Liver (tissue), 2 donors: ENCODE data around the gene VSIG10.

ENCODE experiments used
- CTCF ChIP-seq: fragments of 150-350 bp; IDR thresholded peaks from 2 replicates; pipeline ENCODE4 v1.5.1; 2017; ENCODE audit warnings: improper control_type of control experiment, low read depth, low read length; ENCODE audit not compliant: missing input control
- FOXA1 ChIP-seq: IDR thresholded peaks from 2 replicates; pipeline ENCODE4 v1.6.1; 2016; ENCODE audit warnings: antibody characterized with exemption
- YY1 ChIP-seq: IDR thresholded peaks from 2 replicates; pipeline ENCODE4 v1.6.1; 2016; ENCODE audit warnings: antibody characterized with exemption, mild to moderate bottlenecking
- TF ChIP-seq, protein P1 (sequence below): IDR thresholded peaks from 2 replicates; pipeline ENCODE4 v1.6.1; 2016; ENCODE audit warnings: antibody characterized with exemption
- donor health status: healthy.

- TF ChIP-seq CTCF: no peak
- TF ChIP-seq, protein P1, sequence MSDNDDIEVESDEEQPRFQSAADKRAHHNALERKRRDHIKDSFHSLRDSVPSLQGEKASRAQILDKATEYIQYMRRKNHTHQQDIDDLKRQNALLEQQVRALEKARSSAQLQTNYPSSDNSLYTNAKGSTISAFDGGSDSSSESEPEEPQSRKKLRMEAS: no peak
- TF ChIP-seq FOXA1: no peak
- TF ChIP-seq YY1: no peak
Measured at GRCh38 chr12:118038137-118038536, 65.7 kb downstream of the VSIG10 start.
